ENCODE data around the gene OR1L8. TPM values are rescaled to one million over a fixed set of nuclear protein-coding genes. Genes with fewer than 3 reads are reported as not detected.
"Not testable (repeated sequence)": the region's sequence is repeated elsewhere in the genome, so short reads cannot be mapped to it uniquely, and the experiment has no call there.

OR1L8 gene, protein sequence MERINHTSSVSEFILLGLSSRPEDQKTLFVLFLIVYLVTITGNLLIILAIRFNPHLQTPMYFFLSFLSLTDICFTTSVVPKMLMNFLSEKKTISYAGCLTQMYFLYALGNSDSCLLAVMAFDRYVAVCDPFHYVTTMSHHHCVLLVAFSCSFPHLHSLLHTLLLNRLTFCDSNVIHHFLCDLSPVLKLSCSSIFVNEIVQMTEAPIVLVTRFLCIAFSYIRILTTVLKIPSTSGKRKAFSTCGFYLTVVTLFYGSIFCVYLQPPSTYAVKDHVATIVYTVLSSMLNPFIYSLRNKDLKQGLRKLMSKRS
- total RNA-seq (ENCODE audit: insufficient read depth, low replicate concordance) = not detected

GRCh38 chr9:122583284-122583683 lies at the start of gene OR1L8:
Gene OR1L8, minus strand, starts transcription at chr9:122583384. Its CDS starts 14,907 bp downstream, at chr9:122568477.
- DNase-seq (ENCODE audit: low spot score) = not testable (repeated sequence)

DNA sequence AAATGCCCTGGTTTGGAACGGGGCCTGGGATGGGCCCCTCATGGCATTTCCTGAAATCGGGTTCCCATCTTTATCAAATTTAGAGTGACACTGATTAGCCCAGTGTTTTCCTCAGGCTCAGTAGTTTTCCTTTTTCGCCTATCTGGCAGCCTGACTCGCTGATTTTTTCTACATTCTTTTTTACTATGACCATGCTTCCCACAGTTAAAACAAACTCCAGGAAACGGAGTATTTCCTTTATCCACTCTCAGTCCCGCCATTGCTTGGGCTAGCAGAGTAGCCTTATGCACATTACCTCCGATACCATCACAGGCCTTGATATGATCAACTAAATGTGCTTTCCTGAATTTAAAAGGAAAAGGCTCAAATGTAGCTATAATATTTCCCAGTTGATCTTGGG lies 36.8 kb upstream of the OR1L8 start:
- no peak for DNase-seq (ENCODE audit: low spot score)

DNA sequence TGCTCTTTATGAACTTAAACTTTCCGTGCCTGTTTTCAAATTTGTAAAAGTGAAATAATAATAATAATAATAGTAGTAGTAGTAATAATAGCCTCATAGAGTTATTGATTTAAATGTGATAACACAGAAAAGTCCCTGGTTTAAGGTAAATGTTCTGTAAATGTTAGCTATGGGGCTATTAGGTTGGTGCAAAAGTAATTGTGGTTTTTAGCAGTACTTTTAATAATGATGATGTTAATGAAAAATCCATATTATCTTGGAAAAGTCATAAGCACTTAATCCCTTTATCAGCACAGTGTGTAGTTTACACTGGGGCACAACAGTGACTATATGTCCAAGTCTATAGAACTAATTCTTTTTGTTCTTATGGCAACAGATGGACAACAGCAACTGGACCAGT lies 31.2 kb upstream of the OR1L8 start, which contains the start of gene OR1Q1:
Gene OR1Q1, plus strand, starts transcription at position 377 of the 400 bp plus-strand sequence. Its CDS starts 0 bp downstream, at position 377.
- no peak for DNase-seq (ENCODE audit: low spot score)

GRCh38 chr9:122609804-122610203 lies 26.6 kb upstream of the OR1L8 start:
- no peak for DNase-seq (ENCODE audit: low spot score)

GRCh38 chr9:122606587-122606986 lies 23.4 kb upstream of the OR1L8 start:
- DNase-seq (ENCODE audit: low spot score) = no peak

GRCh38 chr9:122605691-122606090 lies 22.5 kb upstream of the OR1L8 start:
- no peak for DNase-seq (ENCODE audit: low spot score)

DNA sequence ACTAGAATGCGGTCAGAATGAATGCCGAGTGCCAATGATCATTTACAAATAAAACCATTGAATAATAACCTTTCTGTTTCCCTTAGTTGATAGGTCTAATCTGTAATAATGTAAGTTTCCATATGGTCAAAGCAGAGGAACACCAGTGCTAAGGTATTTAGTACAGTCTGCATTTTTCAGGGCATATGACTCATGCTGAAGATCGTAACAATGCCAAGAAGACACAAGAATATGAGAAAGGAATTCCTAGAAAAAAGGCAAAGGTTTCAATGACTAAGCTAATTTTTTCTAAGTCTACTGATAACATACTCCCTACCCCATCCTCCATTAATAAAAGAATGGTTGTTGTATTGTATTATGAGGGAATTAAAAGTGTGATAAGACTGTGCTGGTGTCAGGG lies 2.8 kb downstream of the OR1L8 start:
- no peak for DNase-seq (ENCODE audit: low spot score)

GRCh38 chr9:122579874-122580273 lies 3.3 kb downstream of the OR1L8 start:
- no peak for DNase-seq (ENCODE audit: low spot score)

DNA sequence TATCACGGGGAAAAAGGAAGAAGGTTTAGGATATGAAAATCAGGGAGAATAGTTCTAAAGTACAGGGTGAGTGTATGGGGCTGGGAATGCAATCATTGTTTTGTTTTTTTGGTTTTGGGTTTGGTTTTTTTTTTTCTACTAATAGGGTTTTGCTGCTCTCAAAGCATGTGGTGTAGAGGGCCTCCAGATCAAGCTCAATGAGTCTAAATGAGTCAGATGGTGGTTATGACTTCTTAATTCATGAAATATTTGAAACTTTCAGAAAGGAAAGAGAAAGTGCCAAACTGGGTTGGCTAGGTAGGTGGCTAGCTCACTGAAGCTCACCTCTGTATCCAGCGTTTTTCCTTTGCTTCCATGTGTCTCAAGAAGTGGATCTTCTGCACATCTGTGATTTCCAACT lies 10.7 kb downstream of the OR1L8 start:
- DNase-seq (ENCODE audit: low spot score) = no peak

GRCh38 chr9:122567901-122568300 lies 15.3 kb downstream of the OR1L8 start:
- DNase-seq (ENCODE audit: low spot score) = no peak

GRCh38 chr9:122562134-122562760 lies 20.9 kb downstream of the OR1L8 start:
- DNase-seq (ENCODE audit: low spot score) = no peak

DNA sequence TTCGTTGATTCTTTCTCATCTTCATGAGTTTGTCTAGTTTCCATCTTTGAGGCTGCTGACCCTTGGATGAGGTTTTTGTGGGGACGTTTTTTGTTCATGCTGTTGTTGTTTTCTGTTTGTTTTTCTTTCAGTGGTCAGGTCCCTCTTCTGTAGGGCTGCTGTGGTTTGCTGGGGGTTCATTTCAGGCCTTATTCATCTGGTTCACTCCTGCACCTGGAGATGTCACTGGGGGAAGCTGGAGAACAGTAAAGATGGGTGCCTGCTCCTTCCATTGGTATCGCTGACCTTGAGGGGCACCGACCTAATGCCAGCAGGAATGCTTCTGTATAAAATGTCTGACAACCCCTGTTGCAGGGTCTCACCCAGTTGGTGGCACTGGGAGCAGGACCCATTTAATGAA lies 21.7 kb downstream of the OR1L8 start:
- DNase-seq (ENCODE audit: low spot score) = no peak

DNA sequence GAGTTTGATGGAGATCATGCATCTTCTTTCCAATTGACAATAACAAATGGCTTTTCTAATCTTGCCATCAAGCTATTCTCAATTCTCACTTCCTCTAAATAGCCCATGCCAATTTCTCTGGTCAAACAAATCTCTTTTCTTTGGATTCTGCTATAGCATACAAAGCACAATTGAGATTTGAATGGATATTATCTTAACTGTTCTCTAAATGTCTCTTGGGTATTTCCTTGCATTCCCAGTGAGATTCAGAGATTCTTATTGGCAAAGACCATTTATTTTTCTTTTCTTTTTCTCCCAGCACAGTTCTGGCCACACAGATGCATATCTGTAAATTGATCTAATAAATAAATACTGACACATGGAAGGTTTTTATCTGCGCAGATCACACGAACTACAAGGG lies 30.4 kb downstream of the OR1L8 start, which contains the start of gene OR1N2:
Gene OR1N2, plus strand, starts transcription at position 301 of the 400 bp plus-strand sequence. CDS start 100 bp downstream, outside the sequence.
- DNase-seq (ENCODE audit: low spot score) = no peak

DNA sequence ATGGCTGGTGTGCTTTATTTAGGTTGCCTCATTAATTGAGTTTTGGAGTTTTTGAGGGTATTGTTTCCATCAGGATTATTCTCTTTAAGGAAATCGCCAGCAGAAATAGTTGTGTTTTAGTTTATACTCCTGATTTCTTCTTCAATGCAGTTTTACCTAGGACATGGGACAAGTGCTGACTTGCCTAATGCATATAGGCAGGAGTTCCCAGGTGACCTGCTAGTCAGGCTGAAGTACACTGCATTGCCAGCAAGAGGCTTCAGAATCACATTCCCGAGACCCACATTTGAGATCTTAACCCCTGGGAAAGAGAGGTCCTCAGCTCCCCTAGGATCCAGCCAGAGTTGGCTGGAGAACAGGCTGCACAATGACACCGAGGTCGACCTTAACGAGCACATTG lies 31.8 kb downstream of the OR1L8 start:
- DNase-seq (ENCODE audit: low spot score) = peak; percentile 1

GRCh38 chr9:122546196-122546595 lies 37.0 kb downstream of the OR1L8 start:
- no peak for DNase-seq (ENCODE audit: low spot score)

DNA sequence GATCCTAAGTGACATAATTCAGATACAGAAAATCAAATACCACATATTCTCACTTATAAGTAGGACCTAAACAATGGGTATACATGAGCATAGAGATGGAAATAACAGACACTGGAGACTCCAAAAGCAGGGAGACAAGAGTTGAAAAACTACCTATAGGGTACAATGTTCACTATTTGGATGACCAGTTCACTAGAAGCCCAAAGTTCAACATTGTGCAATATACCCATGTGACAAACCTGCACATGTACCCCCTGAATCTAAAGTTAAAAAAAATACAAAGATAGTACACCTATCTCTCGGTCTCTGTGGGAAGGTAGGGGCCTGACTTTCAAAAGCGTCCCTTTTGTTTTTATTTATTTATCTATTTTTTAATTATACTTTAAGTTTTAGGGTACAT lies 44.4 kb downstream of the OR1L8 start:
- DNase-seq (ENCODE audit: low spot score) = no peak

DNA sequence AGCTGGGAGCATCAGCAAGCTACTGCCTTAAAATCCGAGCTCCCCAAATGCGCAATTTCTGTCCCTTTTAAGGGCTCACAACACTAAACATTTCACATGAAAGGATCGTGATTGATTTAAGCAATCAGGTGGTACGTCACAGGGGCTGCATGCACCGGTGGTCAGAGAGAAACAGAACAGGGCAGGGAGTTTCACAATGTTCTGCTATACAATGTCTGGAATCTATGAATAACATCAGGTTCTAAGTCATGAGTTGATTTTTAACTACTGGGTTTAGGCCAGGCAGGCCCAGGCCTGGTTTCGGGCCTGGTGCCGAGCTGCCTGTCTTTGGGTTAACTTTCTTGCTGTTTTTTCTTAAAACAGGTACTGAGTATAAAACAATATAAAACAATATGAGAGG lies 46.1 kb downstream of the OR1L8 start:
- not testable (repeated sequence) for DNase-seq (ENCODE audit: low spot score)

- DNase-seq (ENCODE audit: low spot score) = no peak
Observed at GRCh38 chr9:122536134-122536533, 47.0 kb downstream of the OR1L8 start.

- not testable (repeated sequence) for DNase-seq (ENCODE audit: low spot score)
Observed at GRCh38 chr9:122531157-122531556, 52.0 kb downstream of the OR1L8 start.

DNA sequence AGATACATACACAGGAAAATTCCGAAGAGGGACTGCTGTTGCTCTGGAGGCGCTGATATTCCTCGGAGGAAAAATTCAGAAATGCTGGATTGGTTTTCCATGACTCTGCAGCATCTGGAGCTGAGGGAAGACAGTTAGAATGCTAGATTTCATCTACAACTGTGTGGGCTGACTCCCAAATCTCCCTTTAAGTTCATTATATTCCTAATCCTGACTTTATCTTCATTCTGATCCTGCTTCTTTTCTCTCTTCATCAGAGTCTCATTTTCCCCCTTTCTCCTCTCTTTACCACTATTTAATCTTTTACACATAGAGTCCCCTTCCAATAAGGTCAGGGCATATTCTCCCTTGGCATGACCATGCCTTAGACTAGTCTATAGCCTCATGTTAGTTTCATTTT lies 56.0 kb downstream of the OR1L8 start, which contains the start of gene OR1N1:
Gene OR1N1, minus strand, starts transcription at position 101 of the 400 bp plus-strand sequence. Its CDS starts 0 bp downstream, at position 101.
- no peak for DNase-seq (ENCODE audit: low spot score)

DNA sequence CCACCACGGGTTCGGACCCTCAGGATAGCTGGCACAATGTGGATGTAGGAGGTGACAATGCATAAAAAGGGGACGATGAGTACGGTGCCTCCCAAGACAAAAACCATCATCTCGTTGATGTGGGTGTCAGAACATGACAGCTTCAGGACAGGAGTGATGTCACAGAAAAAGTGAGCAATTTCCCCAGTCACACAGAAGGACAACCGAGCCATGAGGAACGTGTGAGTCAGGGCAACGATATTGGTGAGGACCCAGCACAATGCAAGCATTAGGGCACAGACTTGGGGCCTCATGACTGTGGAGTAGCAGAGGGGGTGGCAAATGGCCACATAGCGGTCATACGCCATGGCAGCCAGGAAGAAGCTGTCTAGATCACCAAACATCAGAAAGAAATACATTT lies 56.6 kb downstream of the OR1L8 start:
- no peak for DNase-seq (ENCODE audit: low spot score)

GRCh38 chr9:122519376-122519775 lies 63.8 kb downstream of the OR1L8 start:
- no peak for DNase-seq (ENCODE audit: low spot score)

DNA sequence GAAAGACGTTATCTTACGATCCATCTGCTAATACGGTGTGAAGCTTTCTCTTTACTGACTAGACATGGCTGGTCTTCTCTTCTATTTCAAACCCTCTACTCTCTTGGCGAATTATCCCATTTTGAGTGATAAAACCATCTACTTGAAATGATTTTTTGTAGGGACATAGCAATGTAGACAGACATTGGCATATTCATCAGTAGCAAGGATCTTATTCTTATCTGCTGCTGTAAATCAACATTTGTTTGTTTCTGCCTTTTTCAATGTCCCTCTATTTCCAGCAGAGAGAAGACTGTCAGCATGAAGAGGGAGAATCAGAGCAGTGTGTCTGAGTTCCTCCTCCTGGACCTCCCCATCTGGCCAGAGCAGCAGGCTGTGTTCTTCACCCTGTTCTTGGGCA lies 64.3 kb downstream of the OR1L8 start, which contains the start of gene OR1J4:
Gene OR1J4, plus strand, starts transcription at position 301 of the 400 bp plus-strand sequence. Its CDS starts 0 bp downstream, at position 301.
- DNase-seq (ENCODE audit: low spot score) = no peak
